ENCODE measurements around the gene THAP12.

DNA sequence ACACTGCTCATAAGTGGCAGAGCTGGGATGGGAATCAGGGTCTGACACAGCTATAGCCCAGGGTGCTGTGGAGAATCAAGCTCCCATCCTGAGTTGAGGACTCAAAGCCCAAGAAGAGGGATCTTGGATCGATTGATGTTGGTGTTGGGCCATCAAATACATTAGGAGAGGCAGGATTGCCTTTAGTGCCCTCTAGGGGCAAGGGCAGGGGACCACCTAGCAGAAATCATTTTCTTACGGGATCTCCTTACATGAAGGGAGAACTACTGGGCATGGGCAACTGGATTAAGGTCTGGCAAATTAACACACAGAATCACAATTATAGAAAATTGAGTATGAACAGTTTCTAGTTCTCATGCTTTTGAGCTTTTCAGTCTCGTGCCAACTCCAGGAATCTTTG is 39.0 kb upstream of the THAP12 start:
- TF ChIP-seq, protein P1, sequence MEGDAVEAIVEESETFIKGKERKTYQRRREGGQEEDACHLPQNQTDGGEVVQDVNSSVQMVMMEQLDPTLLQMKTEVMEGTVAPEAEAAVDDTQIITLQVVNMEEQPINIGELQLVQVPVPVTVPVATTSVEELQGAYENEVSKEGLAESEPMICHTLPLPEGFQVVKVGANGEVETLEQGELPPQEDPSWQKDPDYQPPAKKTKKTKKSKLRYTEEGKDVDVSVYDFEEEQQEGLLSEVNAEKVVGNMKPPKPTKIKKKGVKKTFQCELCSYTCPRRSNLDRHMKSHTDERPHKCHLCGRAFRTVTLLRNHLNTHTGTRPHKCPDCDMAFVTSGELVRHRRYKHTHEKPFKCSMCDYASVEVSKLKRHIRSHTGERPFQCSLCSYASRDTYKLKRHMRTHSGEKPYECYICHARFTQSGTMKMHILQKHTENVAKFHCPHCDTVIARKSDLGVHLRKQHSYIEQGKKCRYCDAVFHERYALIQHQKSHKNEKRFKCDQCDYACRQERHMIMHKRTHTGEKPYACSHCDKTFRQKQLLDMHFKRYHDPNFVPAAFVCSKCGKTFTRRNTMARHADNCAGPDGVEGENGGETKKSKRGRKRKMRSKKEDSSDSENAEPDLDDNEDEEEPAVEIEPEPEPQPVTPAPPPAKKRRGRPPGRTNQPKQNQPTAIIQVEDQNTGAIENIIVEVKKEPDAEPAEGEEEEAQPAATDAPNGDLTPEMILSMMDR (IDR thresholded peaks at IDR 0.05), result peak in 4 of 6 experiments; percentile 15 to 34 (median 27)
- no peak for TF ChIP-seq POLR2A (IDR thresholded peaks at IDR 0.05)

Measured in Peyer's patch (tissue), 4 donors.